PC-9 (cell line): ENCODE data around the gene SORCS2. TPM values are rescaled to one million over a fixed set of nuclear protein-coding genes. Genes with fewer than 3 reads are reported as not detected.
A peak's percentile ranks its signal among the peaks of the same experiment; 100 is the strongest.

Experiments used
- BruUV-seq: library from RNA; stranded (reverse); fragments of 400-500 nt; replicated peaks from 2 replicates; lab custom pipeline; 2021; lab: Mats Ljungman, UMichigan
- CTCF ChIA-PET: fragments of 300-600 bp; sonication (Branson Sonifier 250); formaldehyde crosslinking; loops from one replicate; lab custom pipeline; 2022; ENCODE audit warnings: antibody characterized with exemption; lab: Charles Lee
- POLR2A ChIA-PET: fragments of 300-600 bp; sonication (Branson Sonifier 250); formaldehyde crosslinking; loops from one replicate; lab custom pipeline; 2022; ENCODE audit warnings: antibody characterized with exemption; ENCODE audit not compliant: unreplicated experiment; lab: Charles Lee
- DNase-seq, 2 experiments: peaks; one replicate each; pipeline versions ENCODE4 v3.0.0 to v3.0.0-alpha.2; 2015 to 2022; ENCODE audit warnings: mixed read lengths in 1 of 2
- H2AFZ ChIP-seq: fragments of 200-600 bp; sonication (generic); 2 replicates; pipeline ENCODE4 v1.8.1; 2017; ENCODE audit warnings: antibody characterized with exemption
- H3F3A ChIP-seq: fragments of 200-600 bp; sonication (generic); 2 replicates; pipeline ENCODE4 v1.8.1; 2017; ENCODE audit warnings: antibody characterized with exemption, mild to moderate bottlenecking, low read depth; ENCODE audit not compliant: insufficient read depth
- H3K27ac ChIP-seq: fragments of 200-600 bp; sonication (generic); 2 replicates; pipeline ENCODE4 v1.6.1; 2016; ENCODE audit warnings: mixed run types
- H3K27me3 ChIP-seq: fragments of 200-600 bp; sonication (generic); 2 replicates; pipeline ENCODE4 v1.6.1; 2016; ENCODE audit warnings: low read depth, mixed run types; ENCODE audit not compliant: insufficient read depth
- H3K36me3 ChIP-seq: fragments of 200-600 bp; sonication (generic); 2 replicates; pipeline ENCODE4 v1.6.1; 2016; ENCODE audit warnings: low read depth, mixed run types
- H3K4me1 ChIP-seq: fragments of 200-600 bp; sonication (generic); replicated peaks from 2 replicates; pipeline ENCODE4 v1.6.1; 2016; ENCODE audit warnings: mixed run types; ENCODE audit not compliant: insufficient read depth
- H3K4me2 ChIP-seq: fragments of 200-600 bp; sonication (generic); 2 replicates; pipeline ENCODE4 v1.6.1; 2017; ENCODE audit warnings: mixed run types
- H3K4me3 ChIP-seq: fragments of 200-600 bp; sonication (generic); 2 replicates; pipeline ENCODE4 v1.6.1; 2016; ENCODE audit warnings: mixed run types
- H3K79me2 ChIP-seq: fragments of 200-600 bp; sonication (generic); 2 replicates; pipeline ENCODE4 v1.6.1; 2017; ENCODE audit warnings: low read depth, mixed run types
- H3K9me2 ChIP-seq: fragments of 200-600 bp; sonication (generic); 2 replicates; pipeline ENCODE4 v1.8.1; 2017; ENCODE audit warnings: mild to moderate bottlenecking; ENCODE audit not compliant: insufficient read depth
- H3K9me3 ChIP-seq: fragments of 200-600 bp; sonication (generic); 2 replicates; pipeline ENCODE4 v1.8.1; 2016; ENCODE audit warnings: low read depth; ENCODE audit not compliant: insufficient read depth
- H4K20me1 ChIP-seq: fragments of 200-600 bp; sonication (generic); 2 replicates; pipeline ENCODE4 v1.8.1; 2017; ENCODE audit not compliant: insufficient read depth
- CTCF ChIP-seq: fragments of 200-600 bp; sonication (generic); conservative IDR thresholded peaks from 2 replicates; pipeline ENCODE4 v1.6.1; 2017; ENCODE audit warnings: mixed run types, antibody characterized with exemption, mild to moderate bottlenecking, moderate library complexity
- EZH2 ChIP-seq: fragments of 200-600 bp; sonication (generic); IDR thresholded peaks from 2 replicates; pipeline ENCODE4 v1.8.0; 2017; ENCODE audit warnings: antibody characterized with exemption, low read depth
- intact Hi-C: fragments of 100-400 bp; cut with micrococcal nuclease; formaldehyde crosslinking; loops from one replicate; pipeline ENCODE4 v1.10.0; 2022; ENCODE audit not compliant: unreplicated experiment
- total RNA-seq: library from RNA; stranded (reverse); gene quantifications from 2 replicates; pipeline ENCODE4 v1.2.3, GENCODE V29; 2021

The SORCS2 gene
- total RNA-seq, 1 experiment from 2014 or later, result 25.8 TPM

DNA sequence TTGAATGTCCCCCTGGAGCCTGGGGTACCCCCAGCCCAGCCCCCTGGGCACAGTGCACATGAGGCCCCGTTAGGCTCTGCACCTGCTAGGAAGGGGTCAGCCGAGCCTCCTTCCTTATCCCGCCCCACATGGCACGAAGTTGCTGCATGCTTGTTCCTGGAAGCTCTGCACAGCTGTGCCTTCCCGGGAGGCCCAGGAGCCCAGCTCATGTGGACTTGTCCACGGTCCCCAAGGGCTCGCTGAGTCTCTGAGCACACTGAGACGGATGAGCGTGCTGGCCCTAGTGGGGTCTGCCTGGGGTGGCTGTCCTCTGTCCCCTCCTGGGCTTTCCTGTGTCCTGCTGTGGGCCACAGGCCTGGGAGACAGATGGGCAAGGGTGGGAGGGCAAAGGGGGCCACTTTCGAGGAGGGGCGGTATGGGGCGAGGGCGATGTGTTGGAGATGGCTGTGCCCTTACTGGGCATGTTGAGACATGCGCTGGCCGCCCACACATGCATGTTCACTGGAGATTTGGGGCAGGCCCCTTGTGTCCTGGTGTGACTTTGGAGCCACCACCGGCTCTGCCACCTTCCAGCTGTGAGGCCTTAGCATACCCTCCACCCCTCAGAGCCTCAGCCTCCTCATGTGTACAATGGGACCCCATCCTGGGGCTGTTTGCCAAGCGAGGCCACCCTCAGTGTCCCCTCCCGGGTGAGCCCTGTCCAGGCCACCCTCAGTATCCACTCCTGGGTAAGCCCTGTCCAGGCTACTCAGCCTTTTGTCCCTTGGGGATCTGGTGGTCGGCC lies 509.7 kb downstream of the SORCS2 start:
- no peak overlapping the region for H3K4me2 ChIP-seq
- no peaks in the 10 kb centered on the region for H3F3A ChIP-seq
- no peaks in the 10 kb centered on the region for H3K79me2 ChIP-seq
- H2AFZ ChIP-seq, result no peak overlapping the region
- H3K27ac ChIP-seq, result no peak overlapping the region
- H4K20me1 ChIP-seq, result no peaks in the 10 kb centered on the region
- H3K4me3 ChIP-seq, result no peak overlapping the region
- ChIA-PET CTCF (no interaction called here), POLR2A (no interaction called here)
- intact Hi-C loops, result no loop called here
- H3K27me3 ChIP-seq, result no peaks in the 10 kb centered on the region
- DNase-seq, result no peak
- no peaks in the 10 kb centered on the region for H3K4me1 ChIP-seq
- BruUV-seq, result no TSS peak
- H3K9me2 ChIP-seq, result no peaks in the 10 kb centered on the region
- H3K36me3 ChIP-seq, result no peaks in the 10 kb centered on the region
- no peak for TF ChIP-seq EZH2
- TF ChIP-seq CTCF, result no peak
- H3K9me3 ChIP-seq, result no peaks in the 10 kb centered on the region

DNA sequence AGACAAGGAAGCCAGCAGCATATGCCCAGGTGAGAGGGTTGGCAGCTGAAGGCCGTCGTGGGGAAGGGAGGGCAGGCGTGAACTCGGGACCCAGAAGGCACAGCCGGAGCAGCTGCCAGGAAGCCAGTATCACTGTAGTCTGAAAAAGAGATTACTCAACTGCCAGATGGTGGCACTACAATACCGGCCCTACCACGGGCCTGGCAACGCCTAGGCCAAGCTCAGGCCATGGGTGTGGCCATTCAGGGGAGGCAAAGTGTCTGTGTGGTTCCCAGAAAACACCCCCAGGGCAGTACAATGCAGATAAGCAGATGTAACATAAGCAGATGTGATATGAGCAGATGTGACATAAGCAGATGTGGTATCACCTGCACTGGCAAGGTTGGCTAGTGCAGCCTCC lies 511.4 kb downstream of the SORCS2 start:
- H3K9me2 ChIP-seq, result no peaks in the 10 kb centered on the region
- intact Hi-C loops, result no loop called here
- H3K4me2 ChIP-seq, result no peak overlapping the region
- no peaks in the 10 kb centered on the region for H3F3A ChIP-seq
- H3K27ac ChIP-seq, result no peak overlapping the region
- DNase-seq, result peak in 1 of 2 experiments; percentile 10
- no peak overlapping the region for H2AFZ ChIP-seq
- BruUV-seq, result no TSS peak
- TF ChIP-seq CTCF (no peak), EZH2 (no peak)
- H3K27me3 ChIP-seq, result no peaks in the 10 kb centered on the region
- no peaks in the 10 kb centered on the region for H3K79me2 ChIP-seq
- no peak overlapping the region for H3K4me3 ChIP-seq
- CTCF ChIA-PET, result no interaction called here
- H3K36me3 ChIP-seq, result no peaks in the 10 kb centered on the region
- POLR2A ChIA-PET, result no interaction called here
- no peaks in the 10 kb centered on the region for H3K4me1 ChIP-seq
- H4K20me1 ChIP-seq, result no peaks in the 10 kb centered on the region
- H3K9me3 ChIP-seq, result no peaks in the 10 kb centered on the region

DNA sequence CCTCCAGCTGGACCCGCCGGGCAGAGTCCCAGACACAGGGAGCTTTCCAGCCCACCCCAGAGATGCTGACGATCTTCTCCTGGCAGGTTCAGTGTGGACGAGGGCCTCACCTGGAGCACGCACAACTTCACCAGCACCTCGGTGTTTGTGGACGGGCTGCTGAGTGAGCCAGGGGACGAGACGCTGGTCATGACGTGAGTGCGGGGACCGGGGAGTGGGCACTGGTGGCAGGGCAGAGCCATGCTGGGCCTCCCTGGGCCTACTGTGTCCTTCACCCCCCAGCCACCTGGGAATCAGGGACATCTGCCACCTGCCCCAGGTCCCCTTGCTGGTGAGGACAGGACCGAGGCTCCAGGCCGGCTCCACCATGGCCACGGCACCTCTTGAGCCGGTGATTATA lies 511.8 kb downstream of the SORCS2 start:
- Histone ChIP-seq H3K9me3 (no peaks in the 10 kb centered on the region), H3K36me3 (no peaks in the 10 kb centered on the region), H3K4me2 (no peak overlapping the region), H3K9me2 (no peaks in the 10 kb centered on the region), H3K27me3 (no peaks in the 10 kb centered on the region), H3K4me3 (no peak overlapping the region), H3K27ac (no peak overlapping the region), H2AFZ (no peak overlapping the region), H4K20me1 (no peaks in the 10 kb centered on the region), H3F3A (no peaks in the 10 kb centered on the region), H3K79me2 (no peaks in the 10 kb centered on the region), H3K4me1 (no peaks in the 10 kb centered on the region)
- intact Hi-C loops, result no loop called here
- BruUV-seq, result no TSS peak
- TF ChIP-seq CTCF (no peak), EZH2 (no peak)
- ChIA-PET CTCF (no interaction called here), POLR2A (no interaction called here)
- DNase-seq, result no peak
